ENCODE data around the gene NHERF2.

NHERF2 gene

GRCh38 chr16:1991588-1991947 is 35.1 kb upstream of the NHERF2 start:
- peaks cover 20 to 23% of the 10 kb centered on the region in 2 experiments for H3K36me3 ChIP-seq (ENCODE audit: control insufficient read depth in 1 of 2, insufficient read depth in 2 of 2, low read depth in 1 of 2, low read length in 2 of 2)
- peaks cover 40% of the 10 kb centered on the region for H3K4me1 ChIP-seq (ENCODE audit: control insufficient read depth, insufficient read depth, low read depth, low read length)
- H3K27me3 ChIP-seq (ENCODE audit: control insufficient read depth in 1 of 2, insufficient read depth in 1 of 2, low read length in 2 of 2), result peaks cover 27 to 34% of the 10 kb centered on the region in 2 experiments
- no peak overlapping the region for H3K4ac ChIP-seq (ENCODE audit: low read depth in 1 of 2, low read length in 2 of 2)
- H2BK15ac ChIP-seq (ENCODE audit: low read depth, poor library complexity, severe bottlenecking), result no peak overlapping the region
- H2AFZ ChIP-seq (ENCODE audit: low read depth, low read length), result peak overlapping the region; percentile 56
- H2BK12ac ChIP-seq (ENCODE audit: low read length in 2 of 2), result no peak overlapping the region
- peak overlapping the region; percentile 67 to 79 for H3K18ac ChIP-seq (ENCODE audit: low read depth in 1 of 2, low read length in 2 of 2)
- no peak for DNase-seq
- no peak overlapping the region for H2AK5ac ChIP-seq (ENCODE audit: low read length, severe bottlenecking)
- 30% methylated on average over 22 of the region's 22 CpGs for WGBS
- H3K23ac ChIP-seq (ENCODE audit: low read length in 2 of 2), result no peak overlapping the region
- peak overlapping the region; percentile 88 for H4K8ac ChIP-seq (ENCODE audit: low read length)
- H3K9me3 ChIP-seq (ENCODE audit: control insufficient read depth, low read length), result no peaks in the 10 kb centered on the region
- no peak overlapping the region for H2BK120ac ChIP-seq (ENCODE audit: low read depth, low read length)
- no peak overlapping the region for H3K27ac ChIP-seq (ENCODE audit: low read length, poor library complexity, severe bottlenecking)
- peak overlapping the region; percentile 26 for H3K9ac ChIP-seq (ENCODE audit: low read length)
- peaks cover 5% of the 10 kb centered on the region for H3K79me1 ChIP-seq (replicated peaks; ENCODE audit: low read length, poor library complexity, severe bottlenecking)
- H3K14ac ChIP-seq (ENCODE audit: low read length in 2 of 2), result peak overlapping the region in 1 of 2 experiments; percentile 44
- peak overlapping the region; percentile 39 to 71 for H3K4me3 ChIP-seq (ENCODE audit: insufficient read depth in 1 of 2, low read depth in 1 of 2, low read length in 2 of 2)
- H4K91ac ChIP-seq (ENCODE audit: low read length), result peak overlapping the region; percentile 75
- no peak overlapping the region for H2BK5ac ChIP-seq (ENCODE audit: low read depth, low read length, poor library complexity, severe bottlenecking)
- peak overlapping the region; percentile 72 for H3K4me2 ChIP-seq (ENCODE audit: low read length, poor library complexity, severe bottlenecking)

DNA sequence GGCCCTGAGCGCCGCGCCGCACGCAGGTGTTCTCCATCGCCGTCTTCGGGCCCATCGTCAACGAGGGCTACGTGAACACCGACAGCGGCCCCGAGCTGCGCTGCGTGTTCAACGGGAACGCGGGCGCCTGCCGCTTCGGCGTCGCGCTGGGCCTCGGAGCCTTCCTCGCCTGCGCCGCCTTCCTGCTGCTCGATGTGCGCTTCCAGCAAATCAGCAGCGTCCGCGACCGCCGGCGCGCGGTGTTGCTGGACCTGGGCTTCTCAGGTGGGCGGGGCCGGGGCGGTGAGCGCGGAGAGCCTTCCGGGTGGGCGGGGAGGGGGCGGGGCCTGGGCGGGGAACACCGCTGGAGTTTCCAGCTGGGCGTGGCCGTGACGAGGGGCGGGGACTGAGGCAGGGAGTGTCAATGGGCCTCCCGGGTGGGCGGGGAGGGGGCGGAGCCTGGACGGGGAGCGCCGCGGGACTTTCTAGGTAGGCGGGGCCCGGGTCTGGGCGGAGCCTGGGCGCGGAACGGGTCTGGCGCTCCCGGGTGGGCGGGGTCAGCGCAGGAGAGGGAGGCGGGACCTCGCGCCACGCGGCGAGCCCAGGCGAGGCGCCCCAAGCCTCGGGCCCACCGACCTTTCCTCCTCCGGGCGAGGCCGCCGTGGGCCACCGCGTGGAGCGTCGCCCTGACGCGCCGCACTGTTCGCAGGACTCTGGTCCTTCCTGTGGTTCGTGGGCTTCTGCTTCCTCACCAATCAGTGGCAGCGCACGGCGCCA is 34.6 kb upstream of the NHERF2 start:
- no peak overlapping the region for H3K27ac ChIP-seq (ENCODE audit: low read length, poor library complexity, severe bottlenecking)
- peaks cover 20 to 23% of the 10 kb centered on the region in 2 experiments for H3K36me3 ChIP-seq (ENCODE audit: control insufficient read depth in 1 of 2, insufficient read depth in 2 of 2, low read depth in 1 of 2, low read length in 2 of 2)
- no peak overlapping the region for H2BK5ac ChIP-seq (ENCODE audit: low read depth, low read length, poor library complexity, severe bottlenecking)
- peak overlapping the region in 1 of 2 experiments; percentile 29 for H3K4ac ChIP-seq (ENCODE audit: low read depth in 1 of 2, low read length in 2 of 2)
- H3K9ac ChIP-seq (ENCODE audit: low read length), result peak overlapping the region; percentile 26
- H2AFZ ChIP-seq (ENCODE audit: low read depth, low read length), result peak overlapping the region; percentile 56
- H3K4me2 ChIP-seq (ENCODE audit: low read length, poor library complexity, severe bottlenecking), result peak overlapping the region; percentile 72
- H2BK15ac ChIP-seq (ENCODE audit: low read depth, poor library complexity, severe bottlenecking), result peak overlapping the region; percentile 73
- DNase-seq, result peak; percentile 87
- peak overlapping the region; percentile 85 for H4K91ac ChIP-seq (ENCODE audit: low read length)
- peaks cover 1% of the 10 kb centered on the region for H3K79me1 ChIP-seq (replicated peaks; ENCODE audit: low read length, poor library complexity, severe bottlenecking)
- peak overlapping the region in 1 of 2 experiments; percentile 23 for H2BK12ac ChIP-seq (ENCODE audit: low read length in 2 of 2)
- H3K18ac ChIP-seq (ENCODE audit: low read depth in 1 of 2, low read length in 2 of 2), result peak overlapping the region; percentile 67 to 79
- H3K23ac ChIP-seq (ENCODE audit: low read length in 2 of 2), result peak overlapping the region in 1 of 2 experiments; percentile 3
- H3K27me3 ChIP-seq (ENCODE audit: control insufficient read depth in 1 of 2, insufficient read depth in 1 of 2, low read length in 2 of 2), result peaks cover 27 to 34% of the 10 kb centered on the region in 2 experiments
- H3K4me1 ChIP-seq (ENCODE audit: control insufficient read depth, insufficient read depth, low read depth, low read length), result peaks cover 41% of the 10 kb centered on the region
- H3K4me3 ChIP-seq (ENCODE audit: insufficient read depth in 1 of 2, low read depth in 1 of 2, low read length in 2 of 2), result peak overlapping the region; percentile 39 to 71
- H4K8ac ChIP-seq (ENCODE audit: low read length), result peak overlapping the region; percentile 88
- H3K14ac ChIP-seq (ENCODE audit: low read length in 2 of 2), result peak overlapping the region in 1 of 2 experiments; percentile 44
- H2AK5ac ChIP-seq (ENCODE audit: low read length, severe bottlenecking), result no peak overlapping the region
- H3K9me3 ChIP-seq (ENCODE audit: control insufficient read depth, low read length), result no peaks in the 10 kb centered on the region
- whole genome bisulfite sequencing, result 6% methylated on average over 75 of the region's 96 CpGs
- H2BK120ac ChIP-seq (ENCODE audit: low read depth, low read length), result no peak overlapping the region

DNA sequence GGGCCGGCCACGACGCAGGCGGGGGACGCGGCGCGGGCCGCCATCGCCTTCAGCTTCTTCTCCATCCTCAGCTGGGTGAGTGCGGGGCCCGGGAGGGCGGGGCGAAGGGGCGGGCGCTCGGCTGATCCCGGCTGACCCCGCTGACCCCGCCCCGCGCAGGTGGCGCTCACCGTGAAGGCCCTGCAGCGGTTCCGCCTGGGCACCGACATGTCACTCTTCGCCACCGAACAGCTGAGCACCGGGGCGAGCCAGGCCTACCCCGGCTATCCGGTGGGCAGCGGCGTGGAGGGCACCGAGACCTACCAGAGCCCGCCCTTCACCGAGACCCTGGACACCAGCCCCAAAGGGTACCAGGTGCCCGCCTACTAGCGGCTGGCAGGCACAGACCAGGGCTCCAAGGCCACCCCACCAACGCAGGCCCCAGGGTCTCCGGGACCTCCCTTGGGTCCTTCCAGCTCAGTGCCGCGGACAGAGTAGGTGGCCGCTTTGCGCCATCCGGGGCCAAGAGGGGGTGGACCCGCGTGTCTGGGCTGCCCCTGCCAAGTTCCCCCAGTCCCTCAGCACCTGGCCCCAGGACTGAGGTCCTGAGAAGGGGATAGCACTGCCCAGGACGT is 33.9 kb upstream of the NHERF2 start:
- H3K4ac ChIP-seq (ENCODE audit: low read depth in 1 of 2, low read length in 2 of 2), result peak overlapping the region in 1 of 2 experiments; percentile 29
- no peak overlapping the region for H2AK5ac ChIP-seq (ENCODE audit: low read length, severe bottlenecking)
- H3K14ac ChIP-seq (ENCODE audit: low read length in 2 of 2), result no peak overlapping the region
- H3K4me3 ChIP-seq (ENCODE audit: insufficient read depth in 1 of 2, low read depth in 1 of 2, low read length in 2 of 2), result peak overlapping the region; percentile 5 to 33
- no peaks in the 10 kb centered on the region for H3K9me3 ChIP-seq (ENCODE audit: control insufficient read depth, low read length)
- peak overlapping the region; percentile 31 for H3K4me2 ChIP-seq (ENCODE audit: low read length, poor library complexity, severe bottlenecking)
- H2BK5ac ChIP-seq (ENCODE audit: low read depth, low read length, poor library complexity, severe bottlenecking), result no peak overlapping the region
- DNase-seq, result no peak
- H3K79me1 ChIP-seq (replicated peaks; ENCODE audit: low read length, poor library complexity, severe bottlenecking), result no peaks in the 10 kb centered on the region
- H3K27me3 ChIP-seq (ENCODE audit: control insufficient read depth in 1 of 2, insufficient read depth in 1 of 2, low read length in 2 of 2), result peaks cover 27 to 34% of the 10 kb centered on the region in 2 experiments
- H2BK12ac ChIP-seq (ENCODE audit: low read length in 2 of 2), result peak overlapping the region in 1 of 2 experiments; percentile 23
- H3K23ac ChIP-seq (ENCODE audit: low read length in 2 of 2), result peak overlapping the region in 1 of 2 experiments; percentile 3
- no peak overlapping the region for H2BK120ac ChIP-seq (ENCODE audit: low read depth, low read length)
- peak overlapping the region; percentile 8 for H2AFZ ChIP-seq (ENCODE audit: low read depth, low read length)
- H3K27ac ChIP-seq (ENCODE audit: low read length, poor library complexity, severe bottlenecking), result no peak overlapping the region
- peak overlapping the region; percentile 85 for H4K91ac ChIP-seq (ENCODE audit: low read length)
- peak overlapping the region; percentile 62 to 65 for H3K18ac ChIP-seq (ENCODE audit: low read depth in 1 of 2, low read length in 2 of 2)
- no peak overlapping the region for H3K9ac ChIP-seq (ENCODE audit: low read length)
- H3K4me1 ChIP-seq (ENCODE audit: control insufficient read depth, insufficient read depth, low read depth, low read length), result peaks cover 41% of the 10 kb centered on the region
- 51% methylated on average over 48 of the region's 50 CpGs for WGBS
- H3K36me3 ChIP-seq (ENCODE audit: control insufficient read depth in 1 of 2, insufficient read depth in 2 of 2, low read depth in 1 of 2, low read length in 2 of 2), result peaks cover 23 to 26% of the 10 kb centered on the region in 2 experiments
- peak overlapping the region; percentile 47 for H4K8ac ChIP-seq (ENCODE audit: low read length)
- H2BK15ac ChIP-seq (ENCODE audit: low read depth, poor library complexity, severe bottlenecking), result peak overlapping the region; percentile 65

DNA sequence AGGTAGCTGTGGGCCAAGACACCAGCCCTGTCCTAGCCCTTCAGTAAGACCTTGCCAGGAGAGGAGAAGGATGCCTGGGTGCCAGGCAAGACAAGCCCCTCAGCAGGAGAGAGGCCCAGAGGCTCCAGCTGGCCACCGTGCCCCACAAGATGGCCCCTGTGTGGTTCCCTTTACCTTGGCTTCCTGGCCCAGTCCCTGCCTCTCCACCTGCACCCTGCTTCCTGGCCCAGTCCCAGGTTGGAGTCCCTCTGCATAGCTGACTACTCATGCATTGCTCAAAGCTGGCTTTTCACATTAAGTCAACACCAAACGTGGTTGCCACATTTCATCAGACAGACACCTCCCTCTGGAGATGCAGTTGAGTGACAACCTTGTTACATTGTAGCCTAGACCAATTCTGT is 33.0 kb upstream of the NHERF2 start:
- no peak overlapping the region for H4K91ac ChIP-seq (ENCODE audit: low read length)
- H2BK120ac ChIP-seq (ENCODE audit: low read depth, low read length), result no peak overlapping the region
- no peak overlapping the region for H3K4me3 ChIP-seq (ENCODE audit: insufficient read depth in 1 of 2, low read depth in 1 of 2, low read length in 2 of 2)
- no peak overlapping the region for H3K4ac ChIP-seq (ENCODE audit: low read depth in 1 of 2, low read length in 2 of 2)
- H3K79me1 ChIP-seq (replicated peaks; ENCODE audit: low read length, poor library complexity, severe bottlenecking), result no peaks in the 10 kb centered on the region
- WGBS, result 91% methylated on average over 1 of the region's 2 CpGs
- DNase-seq, result peak; percentile 30
- no peak overlapping the region for H2AK5ac ChIP-seq (ENCODE audit: low read length, severe bottlenecking)
- H4K8ac ChIP-seq (ENCODE audit: low read length), result no peak overlapping the region
- H2AFZ ChIP-seq (ENCODE audit: low read depth, low read length), result no peak overlapping the region
- no peak overlapping the region for H3K14ac ChIP-seq (ENCODE audit: low read length in 2 of 2)
- H3K4me2 ChIP-seq (ENCODE audit: low read length, poor library complexity, severe bottlenecking), result no peak overlapping the region
- H3K36me3 ChIP-seq (ENCODE audit: control insufficient read depth in 1 of 2, insufficient read depth in 2 of 2, low read depth in 1 of 2, low read length in 2 of 2), result peaks cover 26 to 31% of the 10 kb centered on the region in 2 experiments
- H3K18ac ChIP-seq (ENCODE audit: low read depth in 1 of 2, low read length in 2 of 2), result no peak overlapping the region
- H3K9ac ChIP-seq (ENCODE audit: low read length), result no peak overlapping the region
- no peak overlapping the region for H2BK15ac ChIP-seq (ENCODE audit: low read depth, poor library complexity, severe bottlenecking)
- no peaks in the 10 kb centered on the region for H3K9me3 ChIP-seq (ENCODE audit: control insufficient read depth, low read length)
- H3K27me3 ChIP-seq (ENCODE audit: control insufficient read depth in 1 of 2, insufficient read depth in 1 of 2, low read length in 2 of 2), result peaks cover 24 to 31% of the 10 kb centered on the region in 2 experiments
- H3K23ac ChIP-seq (ENCODE audit: low read length in 2 of 2), result no peak overlapping the region
- no peak overlapping the region for H2BK5ac ChIP-seq (ENCODE audit: low read depth, low read length, poor library complexity, severe bottlenecking)
- no peak overlapping the region for H3K27ac ChIP-seq (ENCODE audit: low read length, poor library complexity, severe bottlenecking)
- H2BK12ac ChIP-seq (ENCODE audit: low read length in 2 of 2), result no peak overlapping the region
- H3K4me1 ChIP-seq (ENCODE audit: control insufficient read depth, insufficient read depth, low read depth, low read length), result peaks cover 41% of the 10 kb centered on the region
